Endothelial cell (in vitro differentiated cells): Measurements from ENCODE around the gene CCDC180. TPM values are rescaled to one million over a fixed set of nuclear protein-coding genes. Genes with fewer than 3 reads are reported as not detected.

ENCODE experiments used
- DNase-seq: peaks from one replicate; pipeline ENCODE4 v3.0.0; 2021; ENCODE audit warnings: low spot score
- H3K27ac Mint-ChIP-seq: one replicate; pipeline ENCODE4 v1.8.0; 2021; ENCODE audit warnings: mixed read lengths, inconsistent platforms; ENCODE audit not compliant: unreplicated experiment
- H3K27me3 Mint-ChIP-seq: one replicate; pipeline ENCODE4 v1.8.0; 2021; ENCODE audit warnings: mild to moderate bottlenecking, moderate library complexity, mixed read lengths, inconsistent platforms; ENCODE audit not compliant: unreplicated experiment
- H3K36me3 Mint-ChIP-seq: one replicate; pipeline ENCODE4 v1.8.0; 2021; ENCODE audit warnings: mild to moderate bottlenecking, low read depth, mixed read lengths, inconsistent platforms; ENCODE audit not compliant: unreplicated experiment
- H3K4me1 Mint-ChIP-seq: one replicate; pipeline ENCODE4 v1.8.0; 2021; ENCODE audit warnings: mild to moderate bottlenecking, mixed read lengths, inconsistent platforms; ENCODE audit not compliant: unreplicated experiment
- H3K4me3 Mint-ChIP-seq: one replicate; pipeline ENCODE4 v1.8.0; 2021; ENCODE audit warnings: mild to moderate bottlenecking, mixed read lengths, inconsistent platforms; ENCODE audit not compliant: unreplicated experiment
- H3K9me3 Mint-ChIP-seq: one replicate; pipeline ENCODE4 v1.8.0; 2021; ENCODE audit warnings: mixed read lengths, inconsistent platforms; ENCODE audit not compliant: unreplicated experiment
- total RNA-seq: library from RNA; stranded (reverse); fragmentation: NEBNext Ultra II Directional; extraction: Animal tissue kit (Norgen Biotek cat#: 25700); gene quantifications from one replicate; pipeline ENCODE4 v1.2.1, GENCODE V29; 2021; ENCODE audit not compliant: unreplicated experiment
- TF ChIP-seq, protein P1 (sequence below): fragments of 200-600 bp; sonication (generic); IDR thresholded peaks from one replicate; pipeline ENCODE4 v1.5.0; 2021; ENCODE audit warnings: antibody characterized with exemption; ENCODE audit not compliant: unreplicated experiment

Gene CCDC180
- total RNA-seq, 1 donor from 2014 or later, result 7.7 TPM

DNA sequence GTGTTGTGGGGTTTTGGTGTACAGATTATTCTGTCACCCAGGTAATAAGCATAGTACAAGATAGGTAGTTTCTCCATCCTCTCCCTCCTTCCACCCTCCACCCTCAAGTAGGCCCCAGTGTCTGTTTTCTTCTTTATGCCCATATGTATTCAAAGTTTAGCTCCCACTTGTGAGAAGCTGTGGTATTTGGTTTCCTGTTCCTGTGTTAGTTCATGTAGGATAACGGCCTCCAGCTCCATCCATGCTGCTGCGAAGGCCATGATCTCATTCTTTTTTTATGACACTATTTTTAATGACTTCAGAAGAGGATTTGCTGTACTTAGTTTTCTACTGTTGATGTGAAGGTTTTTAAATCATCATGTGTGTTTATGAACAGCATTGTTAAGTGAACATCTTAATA lies 11.9 kb downstream of the CCDC180 start:
- no peaks in the 10 kb centered on the region for H3K9me3 Mint-ChIP-seq
- peaks cover 9% of the 10 kb centered on the region for H3K27me3 Mint-ChIP-seq
- H3K27ac Mint-ChIP-seq, result peak overlapping the region; percentile 50
- peaks cover 23% of the 10 kb centered on the region for H3K4me1 Mint-ChIP-seq
- DNase-seq, result no peak
- TF ChIP-seq, protein P1, sequence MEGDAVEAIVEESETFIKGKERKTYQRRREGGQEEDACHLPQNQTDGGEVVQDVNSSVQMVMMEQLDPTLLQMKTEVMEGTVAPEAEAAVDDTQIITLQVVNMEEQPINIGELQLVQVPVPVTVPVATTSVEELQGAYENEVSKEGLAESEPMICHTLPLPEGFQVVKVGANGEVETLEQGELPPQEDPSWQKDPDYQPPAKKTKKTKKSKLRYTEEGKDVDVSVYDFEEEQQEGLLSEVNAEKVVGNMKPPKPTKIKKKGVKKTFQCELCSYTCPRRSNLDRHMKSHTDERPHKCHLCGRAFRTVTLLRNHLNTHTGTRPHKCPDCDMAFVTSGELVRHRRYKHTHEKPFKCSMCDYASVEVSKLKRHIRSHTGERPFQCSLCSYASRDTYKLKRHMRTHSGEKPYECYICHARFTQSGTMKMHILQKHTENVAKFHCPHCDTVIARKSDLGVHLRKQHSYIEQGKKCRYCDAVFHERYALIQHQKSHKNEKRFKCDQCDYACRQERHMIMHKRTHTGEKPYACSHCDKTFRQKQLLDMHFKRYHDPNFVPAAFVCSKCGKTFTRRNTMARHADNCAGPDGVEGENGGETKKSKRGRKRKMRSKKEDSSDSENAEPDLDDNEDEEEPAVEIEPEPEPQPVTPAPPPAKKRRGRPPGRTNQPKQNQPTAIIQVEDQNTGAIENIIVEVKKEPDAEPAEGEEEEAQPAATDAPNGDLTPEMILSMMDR, result no peak
- H3K36me3 Mint-ChIP-seq, result peaks cover 24% of the 10 kb centered on the region
- H3K4me3 Mint-ChIP-seq, result no peak overlapping the region

GRCh38 chr9:97320080-97320642 lies 12.7 kb downstream of the CCDC180 start:
- no peaks in the 10 kb centered on the region for H3K9me3 Mint-ChIP-seq
- no peak overlapping the region for H3K27ac Mint-ChIP-seq
- H3K27me3 Mint-ChIP-seq, result peaks cover 9% of the 10 kb centered on the region
- H3K36me3 Mint-ChIP-seq, result peaks cover 28% of the 10 kb centered on the region
- H3K4me1 Mint-ChIP-seq, result peaks cover 23% of the 10 kb centered on the region
- H3K4me3 Mint-ChIP-seq, result no peak overlapping the region
- DNase-seq, result no peak
- TF ChIP-seq, protein P1, result no peak

- no peak overlapping the region for H3K27ac Mint-ChIP-seq
- H3K27me3 Mint-ChIP-seq, result peaks cover 5% of the 10 kb centered on the region
- TF ChIP-seq, protein P1, result no peak
- no peak for DNase-seq
- peaks cover 23% of the 10 kb centered on the region for H3K4me1 Mint-ChIP-seq
- H3K9me3 Mint-ChIP-seq, result no peaks in the 10 kb centered on the region
- H3K36me3 Mint-ChIP-seq, result peaks cover 29% of the 10 kb centered on the region
- no peak overlapping the region for H3K4me3 Mint-ChIP-seq
Measured at GRCh38 chr9:97321251-97321650, 13.8 kb downstream of the CCDC180 start.

GRCh38 chr9:97321691-97322090 lies 14.2 kb downstream of the CCDC180 start:
- TF ChIP-seq, protein P1, result no peak
- Mint-ChIP-seq H3K27ac (peak overlapping the region; percentile 0), H3K4me3 (no peak overlapping the region), H3K4me1 (peaks cover 23% of the 10 kb centered on the region), H3K36me3 (peaks cover 29% of the 10 kb centered on the region), H3K9me3 (no peaks in the 10 kb centered on the region), H3K27me3 (peaks cover 5% of the 10 kb centered on the region)
- no peak for DNase-seq

- no peak overlapping the region for H3K4me3 Mint-ChIP-seq
- peaks cover 29% of the 10 kb centered on the region for H3K36me3 Mint-ChIP-seq
- no peak for DNase-seq
- H3K9me3 Mint-ChIP-seq, result no peaks in the 10 kb centered on the region
- TF ChIP-seq, protein P1, result no peak
- H3K4me1 Mint-ChIP-seq, result peaks cover 23% of the 10 kb centered on the region
- no peak overlapping the region for H3K27ac Mint-ChIP-seq
- H3K27me3 Mint-ChIP-seq, result peaks cover 5% of the 10 kb centered on the region
Measured at GRCh38 chr9:97322105-97322504, 14.6 kb downstream of the CCDC180 start.
